ENCODE measurements around the gene PCDHB8.
A peak's percentile ranks its signal among the peaks of the same experiment; 100 is the strongest.

DNA sequence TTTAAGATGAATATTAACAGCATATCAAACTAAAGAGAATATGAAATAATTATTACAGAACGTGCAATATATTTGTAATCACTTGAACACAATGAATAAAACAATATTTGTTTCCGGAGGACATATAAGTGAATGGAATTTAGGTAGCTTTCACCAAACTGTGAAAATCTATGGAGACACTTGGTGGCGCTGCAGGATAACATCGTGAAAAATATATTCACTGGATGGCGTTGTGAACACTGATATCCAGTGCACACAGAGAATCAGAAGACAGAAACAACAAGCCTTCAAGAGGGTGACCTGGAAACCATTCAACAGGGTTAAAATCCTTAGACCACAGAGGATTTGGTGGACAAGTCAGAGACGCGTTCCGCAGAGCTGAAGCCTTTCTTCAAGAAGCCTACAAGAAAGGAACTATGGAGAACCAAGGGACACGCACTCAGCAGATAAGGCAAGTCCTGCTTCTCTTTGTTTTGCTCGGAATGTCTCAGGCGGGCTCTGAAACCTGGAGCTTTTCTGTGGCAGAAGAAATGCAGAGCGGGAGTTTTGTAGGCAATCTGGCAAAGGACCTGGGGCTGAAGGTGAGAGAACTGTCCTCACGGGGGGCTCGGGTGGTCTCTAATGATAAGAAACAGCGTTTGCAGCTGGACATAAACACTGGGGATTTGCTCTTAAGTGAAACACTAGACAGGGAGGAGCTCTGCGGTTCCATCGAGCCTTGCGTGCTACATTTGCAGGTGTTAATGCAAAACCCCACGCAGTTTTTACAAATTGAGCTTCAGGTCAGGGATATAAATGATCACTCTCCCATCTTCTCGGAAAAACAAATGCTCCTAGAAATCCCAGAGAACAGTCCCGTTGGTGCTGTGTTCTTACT is 22.0 kb downstream of the PCDHB8 start, which contains the start of gene PCDHB11:
- TF ChIP-seq, protein P1, sequence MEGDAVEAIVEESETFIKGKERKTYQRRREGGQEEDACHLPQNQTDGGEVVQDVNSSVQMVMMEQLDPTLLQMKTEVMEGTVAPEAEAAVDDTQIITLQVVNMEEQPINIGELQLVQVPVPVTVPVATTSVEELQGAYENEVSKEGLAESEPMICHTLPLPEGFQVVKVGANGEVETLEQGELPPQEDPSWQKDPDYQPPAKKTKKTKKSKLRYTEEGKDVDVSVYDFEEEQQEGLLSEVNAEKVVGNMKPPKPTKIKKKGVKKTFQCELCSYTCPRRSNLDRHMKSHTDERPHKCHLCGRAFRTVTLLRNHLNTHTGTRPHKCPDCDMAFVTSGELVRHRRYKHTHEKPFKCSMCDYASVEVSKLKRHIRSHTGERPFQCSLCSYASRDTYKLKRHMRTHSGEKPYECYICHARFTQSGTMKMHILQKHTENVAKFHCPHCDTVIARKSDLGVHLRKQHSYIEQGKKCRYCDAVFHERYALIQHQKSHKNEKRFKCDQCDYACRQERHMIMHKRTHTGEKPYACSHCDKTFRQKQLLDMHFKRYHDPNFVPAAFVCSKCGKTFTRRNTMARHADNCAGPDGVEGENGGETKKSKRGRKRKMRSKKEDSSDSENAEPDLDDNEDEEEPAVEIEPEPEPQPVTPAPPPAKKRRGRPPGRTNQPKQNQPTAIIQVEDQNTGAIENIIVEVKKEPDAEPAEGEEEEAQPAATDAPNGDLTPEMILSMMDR (IDR thresholded peaks at IDR 0.05) = peak in 1 of 6 experiments; percentile 7
- no peak for TF ChIP-seq POLR2A (IDR thresholded peaks at IDR 0.05)

All from thyroid gland (tissue), 4 donors.